ENCODE results near the gene CAMK1G.

The CAMK1G gene

DNA sequence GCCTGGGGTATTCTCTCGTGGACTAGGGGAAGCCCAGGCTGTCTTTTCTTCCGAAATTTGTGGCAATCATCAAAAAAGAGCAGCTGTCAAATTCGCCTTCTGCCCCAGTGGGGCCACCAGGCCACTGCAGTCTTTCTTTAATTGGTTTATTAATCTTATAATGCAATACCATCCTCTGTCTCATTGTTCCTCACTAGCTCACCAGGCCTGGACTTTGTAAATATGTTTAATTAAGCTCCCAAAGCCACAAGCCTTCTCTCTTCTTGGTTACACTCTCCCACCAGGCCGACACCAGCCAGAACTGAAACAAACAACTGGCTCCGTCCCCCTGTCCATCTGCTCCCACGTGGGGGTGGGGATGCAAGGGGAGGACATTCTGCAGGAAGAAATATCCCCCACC is 22.0 kb upstream of the CAMK1G start:
- DNase-seq (ENCODE audit: low read depth, low spot score): no peak
- no peak overlapping the region for H3K27ac ChIP-seq

- no peak overlapping the region for H3K27ac ChIP-seq
Measured at GRCh38 chr1:209564849-209565248, 18.7 kb upstream of the CAMK1G start.

GRCh38 chr1:209565759-209566678 is 17.5 kb upstream of the CAMK1G start:
- peak overlapping the region; percentile 68 for H3K27ac ChIP-seq
- DNase-seq (ENCODE audit: low read depth, low spot score): peak; percentile 45

More at GRCh38 chr1:209564849-209565248, 18.7 kb upstream of the CAMK1G start:
- no peak for DNase-seq (ENCODE audit: low read depth, low spot score)

DNA sequence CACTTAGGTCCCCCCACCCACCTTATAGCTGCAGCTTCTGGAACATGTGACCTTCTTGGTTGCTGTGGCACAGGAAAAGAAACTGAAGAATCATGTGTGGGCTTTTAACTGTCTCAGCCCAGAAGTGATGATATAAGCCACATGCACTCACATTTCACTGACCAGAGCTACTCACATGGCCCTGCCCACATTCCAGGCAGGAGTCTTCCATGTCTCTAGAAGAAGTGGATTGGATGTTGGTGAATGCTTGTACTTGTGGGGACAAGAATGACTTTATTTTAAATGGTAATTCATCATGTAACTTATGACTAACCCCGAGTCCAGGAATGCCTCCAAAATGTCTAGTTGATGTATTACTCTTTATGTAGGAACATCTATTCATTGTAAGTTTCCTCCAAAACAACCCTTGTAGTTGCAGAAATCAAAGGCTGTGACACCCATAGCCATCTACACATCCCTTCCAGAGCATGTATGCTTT is 15.8 kb upstream of the CAMK1G start:
- H3K27ac ChIP-seq: peak overlapping the region; percentile 68
- peak; percentile 83 for DNase-seq (ENCODE audit: low read depth, low spot score)

GRCh38 chr1:209569455-209570207 is 13.9 kb upstream of the CAMK1G start:
- peak; percentile 33 for DNase-seq (ENCODE audit: low read depth, low spot score)
- no peak overlapping the region for H3K27ac ChIP-seq

- DNase-seq (ENCODE audit: low read depth, low spot score): no peak
- H3K27ac ChIP-seq: no peak overlapping the region
Measured at GRCh38 chr1:209570743-209571142, 12.8 kb upstream of the CAMK1G start.

GRCh38 chr1:209576392-209577197 is 6.9 kb upstream of the CAMK1G start:
- no peak overlapping the region for H3K27ac ChIP-seq
- no peak for DNase-seq (ENCODE audit: low read depth, low spot score)

GRCh38 chr1:209577346-209577745 is 6.2 kb upstream of the CAMK1G start:
- DNase-seq (ENCODE audit: low read depth, low spot score): no peak
- H3K27ac ChIP-seq: no peak overlapping the region

- H3K27ac ChIP-seq: no peak overlapping the region
- no peak for DNase-seq (ENCODE audit: low read depth, low spot score)
Measured at GRCh38 chr1:209580577-209580976, 2.9 kb upstream of the CAMK1G start.

GRCh38 chr1:209584231-209584672 is 738 bp downstream of the CAMK1G start:
- DNase-seq (ENCODE audit: low read depth, low spot score): no peak
- H3K27ac ChIP-seq: no peak overlapping the region

- H3K27ac ChIP-seq: no peak overlapping the region
- no peak for DNase-seq (ENCODE audit: low read depth, low spot score)
Measured at GRCh38 chr1:209585197-209585596, 1.7 kb downstream of the CAMK1G start.

DNA sequence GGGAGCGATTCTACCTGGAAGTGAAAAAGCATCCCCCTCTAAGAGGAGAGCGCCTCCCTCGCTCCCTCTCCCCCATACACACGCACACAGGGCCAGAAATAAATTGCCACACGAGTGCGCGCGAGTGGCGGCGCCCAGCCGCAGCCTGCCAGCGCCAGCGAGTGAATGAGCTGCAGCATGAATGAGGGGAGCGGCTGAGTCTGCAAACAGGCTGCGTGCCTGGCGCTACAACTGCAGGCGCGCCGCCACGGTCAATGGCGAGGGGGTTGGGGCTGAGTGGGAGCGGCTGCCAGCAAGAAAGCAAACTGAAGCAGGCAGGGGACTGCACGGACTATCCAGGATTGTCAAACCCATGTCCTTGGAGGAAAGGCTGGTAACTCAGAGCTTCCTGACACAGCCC is 2.2 kb downstream of the CAMK1G start:
- DNase-seq (ENCODE audit: low read depth, low spot score): no peak
- no peak overlapping the region for H3K27ac ChIP-seq

DNA sequence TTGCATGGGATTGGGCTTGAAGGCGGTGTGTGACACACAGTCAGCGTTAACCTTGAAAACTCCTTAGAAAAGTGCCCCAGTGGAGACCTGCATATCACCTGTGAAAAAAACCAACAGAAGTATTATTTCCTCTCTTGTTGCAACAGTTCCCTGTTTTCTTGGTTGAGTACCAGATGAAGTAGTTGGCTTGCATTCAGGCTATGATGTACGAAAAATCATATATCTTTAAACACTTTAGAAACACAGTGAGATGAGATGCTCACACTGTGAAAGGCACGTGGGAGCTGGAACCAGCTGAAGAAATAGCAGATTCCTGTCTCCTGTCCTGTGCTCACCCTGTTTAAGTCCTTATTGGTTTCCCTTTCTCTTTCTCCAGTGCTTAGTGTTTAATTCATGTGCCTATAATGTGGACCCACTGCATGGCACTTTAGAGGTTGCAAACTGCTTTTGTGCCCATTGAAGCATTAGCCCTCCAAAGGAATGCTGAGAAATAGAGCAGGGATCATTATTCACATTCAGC is 2.8 kb downstream of the CAMK1G start:
- H3K27ac ChIP-seq: no peak overlapping the region
- no peak for DNase-seq (ENCODE audit: low read depth, low spot score)

DNA sequence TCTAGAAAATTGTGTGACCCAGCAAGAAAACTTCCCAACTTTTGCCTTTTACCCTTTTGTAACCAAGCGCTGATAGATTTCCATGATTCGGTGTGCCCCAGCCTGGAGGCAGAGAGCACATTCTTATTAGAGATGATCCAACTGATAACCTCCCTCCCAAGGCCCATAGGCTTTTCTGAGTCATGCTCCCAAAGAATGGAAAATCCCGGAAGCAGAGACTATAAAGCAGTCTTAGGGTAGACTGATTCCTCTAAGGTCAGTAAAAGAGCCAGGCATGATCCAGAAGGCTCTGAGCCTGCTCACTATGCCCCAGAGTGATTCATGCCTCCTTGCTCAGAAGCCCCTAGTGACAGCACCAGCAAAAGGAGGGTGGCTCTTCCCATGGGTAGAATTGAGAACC is 4.3 kb downstream of the CAMK1G start:
- H3K27ac ChIP-seq: no peak overlapping the region
- no peak for DNase-seq (ENCODE audit: low read depth, low spot score)

GRCh38 chr1:209589440-209589839 is 5.9 kb downstream of the CAMK1G start:
- no peak for DNase-seq (ENCODE audit: low read depth, low spot score)
- H3K27ac ChIP-seq: no peak overlapping the region

DNA sequence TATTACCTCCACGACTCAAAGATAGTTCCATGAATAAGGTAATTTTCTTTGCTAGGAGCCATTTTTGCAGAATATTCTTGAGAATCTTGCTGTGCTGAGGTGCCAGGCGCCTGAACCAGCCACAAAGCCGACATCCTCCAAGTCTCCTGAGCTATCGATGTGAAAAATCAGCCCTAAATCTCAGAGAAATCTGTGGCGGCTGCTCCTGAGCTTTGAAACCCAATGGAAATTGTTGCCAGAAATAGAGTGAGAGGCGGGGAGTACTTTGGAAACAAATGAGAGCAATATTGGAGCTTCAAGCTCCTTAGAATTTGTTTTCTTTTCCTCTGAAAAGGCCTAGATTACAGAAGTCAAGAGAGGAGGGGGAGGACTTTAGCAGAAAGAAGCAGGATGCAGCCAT is 6.3 kb downstream of the CAMK1G start:
- DNase-seq (ENCODE audit: low read depth, low spot score): no peak
- H3K27ac ChIP-seq: no peak overlapping the region

DNA sequence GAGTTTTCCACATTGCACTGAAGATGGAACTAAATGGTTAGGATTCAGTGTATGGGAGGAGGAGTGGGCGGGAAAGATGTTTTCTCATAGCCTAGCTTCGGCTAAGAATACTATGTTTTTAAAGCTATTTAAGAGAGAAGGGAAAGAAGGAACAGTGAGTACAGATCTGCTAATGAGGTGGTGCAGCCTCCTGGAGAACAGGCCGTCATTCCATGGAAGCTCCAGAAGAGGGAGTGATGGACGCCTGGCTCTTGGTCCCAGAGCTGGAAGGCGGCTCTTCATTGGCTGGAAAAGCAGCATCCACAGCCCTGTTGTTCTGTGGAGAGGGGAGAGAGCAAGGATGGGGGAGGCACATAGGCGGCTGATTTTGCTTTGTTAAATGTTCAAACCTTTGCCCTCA is 6.9 kb downstream of the CAMK1G start:
- no peak overlapping the region for H3K27ac ChIP-seq
- DNase-seq (ENCODE audit: low read depth, low spot score): no peak

DNA sequence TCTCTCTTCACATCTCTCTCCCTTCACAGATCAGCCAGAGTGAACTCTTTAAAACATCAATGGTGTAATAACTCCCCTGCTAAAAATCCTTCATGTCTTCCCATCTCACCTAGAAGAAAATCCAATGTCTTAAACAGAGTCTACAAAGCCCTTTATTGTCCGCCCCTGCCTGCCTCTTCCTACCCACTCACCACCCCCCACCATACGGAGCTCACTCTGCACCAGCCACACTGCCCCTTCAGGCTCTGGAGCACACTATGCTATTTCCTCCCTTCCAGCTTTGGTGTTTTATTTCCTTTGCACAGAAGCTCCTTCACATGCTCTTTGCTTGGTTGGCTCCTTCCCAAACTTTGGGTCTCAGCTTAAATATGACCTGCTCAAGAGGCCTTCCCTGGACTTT is 10.2 kb downstream of the CAMK1G start:
- DNase-seq (ENCODE audit: low read depth, low spot score): no peak
- H3K27ac ChIP-seq: no peak overlapping the region

DNA sequence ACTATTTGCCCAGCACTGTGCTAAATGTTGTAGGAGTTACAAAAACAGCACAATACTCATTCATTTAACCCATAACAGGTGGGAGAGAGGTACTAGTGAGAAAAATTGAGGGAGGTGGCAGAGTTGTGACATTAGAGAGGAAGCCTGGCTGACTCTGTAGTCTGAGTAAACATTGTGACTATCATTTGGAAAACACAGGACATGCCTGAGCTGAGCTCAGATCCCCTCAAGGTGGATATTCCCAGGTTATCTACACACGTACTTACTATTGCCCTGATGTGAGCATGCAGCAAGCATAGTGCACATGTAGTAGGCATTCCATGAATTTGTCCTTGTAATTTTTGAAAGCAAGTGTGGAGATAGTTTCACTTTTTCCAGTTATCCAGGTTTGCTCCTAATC is 10.9 kb downstream of the CAMK1G start:
- no peak overlapping the region for H3K27ac ChIP-seq
- DNase-seq (ENCODE audit: low read depth, low spot score): no peak

- DNase-seq (ENCODE audit: low read depth, low spot score): no peak
- no peak overlapping the region for H3K27ac ChIP-seq
Measured at GRCh38 chr1:209595028-209595427, 11.5 kb downstream of the CAMK1G start.

All from epithelial cell of prostate (primary cell).